Neuronal stem cell (in vitro differentiated cells): ENCODE data around the gene RAD51B.

Experiments used
- DNase-seq: peaks from one replicate; pipeline ENCODE4 v3.0.0-alpha.2; 2013; ENCODE audit warnings: low spot score
- H2AFZ ChIP-seq: one replicate; pipeline ENCODE4 v1.6.1; 2013; ENCODE audit warnings: mild to moderate bottlenecking, low read length, inconsistent platforms
- H2AK5ac ChIP-seq: 2 replicates; pipeline ENCODE4 v1.6.1; 2013; ENCODE audit warnings: low read depth, mild to moderate bottlenecking, inconsistent platforms, low read length, moderate library complexity, mixed read lengths
- H2BK120ac ChIP-seq: 2 replicates; pipeline ENCODE4 v1.6.1; 2013; ENCODE audit warnings: low read depth, mild to moderate bottlenecking, inconsistent platforms, low read length, moderate library complexity, mixed read lengths
- H2BK12ac ChIP-seq: one replicate; pipeline ENCODE4 v1.6.1; 2013; ENCODE audit warnings: low read length, inconsistent platforms
- H2BK15ac ChIP-seq: 2 replicates; pipeline ENCODE4 v1.6.1; 2013; ENCODE audit warnings: mild to moderate bottlenecking, low read length, inconsistent platforms, mixed read lengths
- H2BK5ac ChIP-seq: one replicate; pipeline ENCODE4 v1.6.1; 2013; ENCODE audit warnings: inconsistent platforms, mild to moderate bottlenecking, low read length, moderate library complexity
- H3K14ac ChIP-seq: one replicate; pipeline ENCODE4 v1.6.1; 2013; ENCODE audit warnings: low read length, inconsistent platforms
- H3K18ac ChIP-seq: 2 replicates; pipeline ENCODE4 v1.6.1; 2013; ENCODE audit warnings: low read length, inconsistent platforms
- H3K23ac ChIP-seq: 2 replicates; pipeline ENCODE4 v1.6.1; 2013; ENCODE audit warnings: low read depth, mild to moderate bottlenecking, mixed read lengths, low read length, inconsistent platforms; ENCODE audit not compliant: poor library complexity
- H3K27ac ChIP-seq: replicated peaks from 3 replicates; pipeline ENCODE4 v1.5.1; 2013; ENCODE audit warnings: low read length, inconsistent platforms
- H3K27me3 ChIP-seq, 3 experiments: 2 replicates each; pipeline ENCODE4 v1.6.1; 2013; ENCODE audit warnings: low read length in 3 of 3, mild to moderate bottlenecking in 2 of 3, inconsistent platforms in 1 of 3, low read depth in 1 of 3, mixed read lengths in 1 of 3, moderate library complexity in 1 of 3; ENCODE audit not compliant: control insufficient read depth in 3 of 3, insufficient read depth in 3 of 3
- H3K36me3 ChIP-seq, 2 donors: replicated peaks in 1 of 2; 2 replicates each; pipeline ENCODE4 v1.6.1; 2013; ENCODE audit warnings: low read length in 2 of 2; ENCODE audit not compliant: control insufficient read depth in 2 of 2, insufficient read depth in 2 of 2
- H3K4ac ChIP-seq: 2 replicates; pipeline ENCODE4 v1.6.1; 2013; ENCODE audit warnings: inconsistent platforms, mild to moderate bottlenecking, low read length, moderate library complexity
- H3K4me1 ChIP-seq, 2 donors: 1 replicate in 1 of 2; 2 replicates in 1 of 2; pipeline ENCODE4 v1.6.1; 2013; ENCODE audit warnings: low read length in 2 of 2, low read depth in 1 of 2; ENCODE audit not compliant: control insufficient read depth in 2 of 2, insufficient read depth in 1 of 2
- H3K4me2 ChIP-seq: one replicate; pipeline ENCODE4 v1.6.1; 2013; ENCODE audit warnings: mild to moderate bottlenecking, low read length, inconsistent platforms; ENCODE audit not compliant: insufficient read depth, poor library complexity, severe bottlenecking
- H3K4me3 ChIP-seq, 2 donors: 2 replicates each; pipeline ENCODE4 v1.5.1; 2013; ENCODE audit warnings: low read length in 2 of 2, mild to moderate bottlenecking in 2 of 2, inconsistent platforms in 1 of 2, moderate library complexity in 1 of 2
- H3K79me1 ChIP-seq: one replicate; pipeline ENCODE4 v1.6.1; 2013; ENCODE audit warnings: low read depth, mild to moderate bottlenecking, inconsistent platforms, low read length, moderate library complexity
- H3K9ac ChIP-seq: one replicate; pipeline ENCODE4 v1.6.1; 2013; ENCODE audit warnings: mild to moderate bottlenecking, low read depth, low read length, inconsistent platforms; ENCODE audit not compliant: poor library complexity
- H3K9me3 ChIP-seq, 2 donors: replicated peaks in 1 of 2; 2 replicates each; pipeline versions ENCODE3 to v1.6.1; 2013; ENCODE audit warnings: low read length in 2 of 2, mild to moderate bottlenecking in 2 of 2, inconsistent platforms in 1 of 2, low read depth in 1 of 2, mixed read lengths in 1 of 2, moderate library complexity in 1 of 2; ENCODE audit not compliant: control insufficient read depth in 2 of 2, insufficient read depth in 1 of 2
- H4K8ac ChIP-seq: one replicate; pipeline ENCODE4 v1.6.1; 2013; ENCODE audit warnings: low read depth, mild to moderate bottlenecking, inconsistent platforms, low read length, moderate library complexity
- H4K91ac ChIP-seq: one replicate; pipeline ENCODE4 v1.6.1; 2013; ENCODE audit warnings: low read length, low read depth, mild to moderate bottlenecking, inconsistent platforms; ENCODE audit not compliant: poor library complexity
- WGBS, 2 donors: extraction: QIAGEN DNeasy Blood & Tissue Kit; methylation state at CpG; one replicate each; pipeline ENCODE4 v1.1.7; 2013; ENCODE audit warnings: missing lambda C conversion rate in 2 of 2, mixed read lengths in 1 of 2; ENCODE audit not compliant: insufficient read length in 2 of 2, insufficient replicate concordance in 1 of 2; ENCODE audit errors: extremely low coverage in 2 of 2; 5-methylcytosine and 5-hydroxymethylcytosine counted together

RAD51B gene

DNA sequence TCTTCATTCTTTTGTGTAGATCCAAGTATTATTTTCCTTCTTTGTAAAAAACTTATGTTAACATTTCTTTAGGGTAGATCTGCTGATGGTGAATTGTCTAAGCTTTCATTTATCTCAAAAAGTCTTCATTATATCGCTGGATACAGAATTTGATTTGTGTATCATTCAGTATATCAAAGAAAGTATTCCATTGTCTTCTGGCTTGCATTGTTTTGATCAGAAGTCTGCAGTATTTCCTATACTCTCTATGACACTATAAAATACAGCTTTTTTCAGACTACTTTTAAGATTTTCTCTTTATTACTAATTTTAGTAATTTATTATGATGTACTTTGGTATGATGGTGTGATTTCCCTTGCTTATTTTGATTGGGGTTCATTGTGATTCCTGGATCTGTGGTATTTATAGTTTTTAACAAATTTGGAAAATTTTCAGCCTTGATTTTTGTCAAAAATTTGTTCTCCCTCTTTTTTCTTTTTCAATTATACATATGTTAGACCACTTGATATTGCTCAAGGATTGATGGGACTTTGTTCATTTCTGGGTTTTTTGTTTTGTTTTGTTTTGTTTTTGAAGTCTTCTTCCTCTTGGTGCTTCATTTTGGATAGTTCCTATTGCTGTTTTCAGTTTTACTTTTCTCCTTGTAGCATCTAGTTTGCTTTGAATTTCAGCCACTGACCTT, 796.8 kb downstream of the RAD51B start:
- DNase-seq: no peak
- Histone ChIP-seq H3K27me3 (no peaks in the 10 kb centered on the region), H3K4me1 (peaks cover 3 to 8% of the 10 kb centered on the region in 2 donors), H4K91ac (no peak overlapping the region), H2AFZ (no peak overlapping the region), H4K8ac (no peak overlapping the region), H2AK5ac (no peak overlapping the region), H2BK15ac (no peak overlapping the region), H3K27ac (no peak overlapping the region), H2BK5ac (no peak overlapping the region), H3K36me3 (no peaks in the 10 kb centered on the region), H2BK12ac (no peak overlapping the region), H3K4me2 (no peak overlapping the region), H3K9ac (no peak overlapping the region), H3K9me3 (peaks cover 2 to 59% of the 10 kb centered on the region in 2 donors), H3K4ac (no peak overlapping the region), H3K23ac (no peak overlapping the region), H2BK120ac (no peak overlapping the region), H3K79me1 (no peaks in the 10 kb centered on the region), H3K14ac (no peak overlapping the region), H3K18ac (no peak overlapping the region), H3K4me3 (no peak overlapping the region)
- no CpG with 5 or more reads among the region's 1 CpG for WGBS, 2 donors

DNA sequence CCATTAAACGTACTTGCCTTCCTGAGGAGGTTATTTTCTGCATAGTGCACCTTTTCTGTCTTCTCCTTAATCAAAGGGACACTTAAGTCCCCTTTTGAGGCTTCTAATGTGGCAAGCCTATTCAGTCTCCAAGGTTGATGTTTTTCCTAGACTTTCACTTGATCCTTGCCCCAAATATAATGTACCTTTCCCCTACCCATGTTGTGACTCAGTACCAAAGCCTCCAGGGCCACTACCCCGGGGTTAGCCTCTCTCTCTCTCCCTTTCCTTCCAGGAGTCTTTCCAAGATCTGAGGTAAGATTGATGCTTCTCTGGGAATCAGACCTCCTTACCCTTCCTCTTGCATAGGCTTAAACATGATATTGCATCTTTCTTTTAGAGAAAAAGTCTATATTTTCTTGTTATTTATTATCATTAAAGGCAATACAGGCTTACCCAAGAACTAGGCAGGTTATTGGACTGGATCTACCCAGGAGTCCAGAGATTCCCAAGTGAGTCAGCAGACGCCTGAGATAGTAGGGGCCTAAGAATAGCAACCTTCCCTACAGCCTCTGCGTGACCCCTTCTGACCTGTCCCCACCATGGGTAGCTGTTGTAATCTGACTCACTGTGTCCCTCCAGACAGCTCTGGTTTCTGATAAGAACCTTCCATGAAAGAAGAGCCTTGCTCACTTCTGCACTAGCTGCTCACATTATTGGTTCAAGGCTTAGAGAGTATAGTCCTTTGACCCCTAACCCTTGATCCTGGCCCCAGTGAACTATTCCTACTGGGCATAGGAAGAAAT, 800.4 kb downstream of the RAD51B start:
- peaks cover 5 to 6% of the 10 kb centered on the region in 2 donors for H3K4me1 ChIP-seq
- no peaks in the 10 kb centered on the region for H3K36me3 ChIP-seq
- no CpG with 5 or more reads among the region's 4 CpGs for WGBS, 2 donors
- H2BK12ac ChIP-seq: no peak overlapping the region
- no peak overlapping the region for H2AK5ac ChIP-seq
- no peak for DNase-seq
- H3K4me3 ChIP-seq: no peak overlapping the region
- peaks cover 0 to 37% of the 10 kb centered on the region in 2 donors for H3K9me3 ChIP-seq
- H3K4ac ChIP-seq: no peak overlapping the region
- no peak overlapping the region for H2BK15ac ChIP-seq
- peak overlapping the region; percentile 13 for H3K18ac ChIP-seq
- H4K91ac ChIP-seq: no peak overlapping the region
- H4K8ac ChIP-seq: no peak overlapping the region
- no peak overlapping the region for H3K4me2 ChIP-seq
- H2BK5ac ChIP-seq: no peak overlapping the region
- no peak overlapping the region for H3K14ac ChIP-seq
- H3K23ac ChIP-seq: no peak overlapping the region
- no peak overlapping the region for H2BK120ac ChIP-seq
- no peaks in the 10 kb centered on the region for H3K79me1 ChIP-seq
- no peaks in the 10 kb centered on the region for H3K27me3 ChIP-seq
- H3K9ac ChIP-seq: no peak overlapping the region
- no peak overlapping the region for H3K27ac ChIP-seq
- no peak overlapping the region for H2AFZ ChIP-seq

GRCh38 chr14:68621400-68622365, 802.1 kb downstream of the RAD51B start:
- no peak overlapping the region for H2BK5ac ChIP-seq
- no peak overlapping the region for H3K14ac ChIP-seq
- WGBS, 2 donors: no CpG with 5 or more reads among the region's 6 CpGs
- H3K4me2 ChIP-seq: no peak overlapping the region
- no peak overlapping the region for H2AFZ ChIP-seq
- H4K91ac ChIP-seq: no peak overlapping the region
- no peak overlapping the region for H3K4ac ChIP-seq
- H2AK5ac ChIP-seq: no peak overlapping the region
- no peak overlapping the region for H3K9ac ChIP-seq
- no peak for DNase-seq
- H4K8ac ChIP-seq: no peak overlapping the region
- H3K79me1 ChIP-seq: no peaks in the 10 kb centered on the region
- no peak overlapping the region for H2BK120ac ChIP-seq
- no peak overlapping the region for H2BK12ac ChIP-seq
- no peaks in the 10 kb centered on the region for H3K27me3 ChIP-seq
- H3K9me3 ChIP-seq: peaks cover 0 to 26% of the 10 kb centered on the region in 2 donors
- H3K36me3 ChIP-seq: no peaks in the 10 kb centered on the region
- H3K23ac ChIP-seq: no peak overlapping the region
- no peak overlapping the region for H3K4me3 ChIP-seq
- no peak overlapping the region for H3K18ac ChIP-seq
- H3K4me1 ChIP-seq: peaks cover 5 to 6% of the 10 kb centered on the region in 2 donors
- H3K27ac ChIP-seq: no peak overlapping the region
- no peak overlapping the region for H2BK15ac ChIP-seq
